ENCODE results near the gene GPHA2.

GPHA2 gene

DNA sequence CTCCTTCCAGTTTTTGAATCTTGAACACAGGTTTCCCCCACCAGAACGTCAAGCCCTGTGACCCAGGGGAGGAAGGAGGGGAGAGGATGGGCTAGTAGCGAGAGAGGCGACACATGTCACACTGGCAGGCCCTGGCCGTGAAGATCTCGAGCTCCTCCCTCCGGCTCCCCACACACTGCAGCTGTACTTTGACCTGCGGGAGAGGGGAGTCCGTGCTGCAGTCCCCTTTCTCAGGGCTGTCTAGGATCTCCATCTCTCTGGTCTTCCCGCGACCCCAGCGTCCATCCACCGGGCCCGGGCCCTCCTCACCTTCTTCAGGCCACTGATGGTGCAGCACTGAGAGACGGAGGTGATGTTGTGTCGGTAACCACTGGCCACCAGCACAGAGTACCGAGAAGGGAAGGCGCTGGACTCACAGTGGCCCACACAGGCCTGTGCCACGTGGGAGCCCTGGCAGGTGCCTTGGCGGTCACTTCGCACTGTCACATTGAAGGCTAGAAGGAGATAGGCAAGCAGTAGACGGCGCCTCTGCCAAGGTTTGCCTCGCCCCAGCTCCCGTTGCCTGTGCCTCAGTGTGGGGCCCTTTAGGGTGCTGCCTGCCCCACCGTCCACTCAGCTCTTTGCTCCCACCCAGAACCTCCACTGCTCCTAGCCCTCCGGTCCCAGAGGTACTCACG lies 873 bp downstream of the GPHA2 start:
- no peaks in the 10 kb centered on the region for H3K9me3 Mint-ChIP-seq (ENCODE audit: low read depth)
- no peak overlapping the region for H3K27ac Mint-ChIP-seq
- H3K4me1 Mint-ChIP-seq (ENCODE audit: low read depth): no peaks in the 10 kb centered on the region
- no peaks in the 10 kb centered on the region for H3K27me3 Mint-ChIP-seq
- H3K4me3 Mint-ChIP-seq: no peak overlapping the region
- H3K36me3 Mint-ChIP-seq: peaks cover 2% of the 10 kb centered on the region

DNA sequence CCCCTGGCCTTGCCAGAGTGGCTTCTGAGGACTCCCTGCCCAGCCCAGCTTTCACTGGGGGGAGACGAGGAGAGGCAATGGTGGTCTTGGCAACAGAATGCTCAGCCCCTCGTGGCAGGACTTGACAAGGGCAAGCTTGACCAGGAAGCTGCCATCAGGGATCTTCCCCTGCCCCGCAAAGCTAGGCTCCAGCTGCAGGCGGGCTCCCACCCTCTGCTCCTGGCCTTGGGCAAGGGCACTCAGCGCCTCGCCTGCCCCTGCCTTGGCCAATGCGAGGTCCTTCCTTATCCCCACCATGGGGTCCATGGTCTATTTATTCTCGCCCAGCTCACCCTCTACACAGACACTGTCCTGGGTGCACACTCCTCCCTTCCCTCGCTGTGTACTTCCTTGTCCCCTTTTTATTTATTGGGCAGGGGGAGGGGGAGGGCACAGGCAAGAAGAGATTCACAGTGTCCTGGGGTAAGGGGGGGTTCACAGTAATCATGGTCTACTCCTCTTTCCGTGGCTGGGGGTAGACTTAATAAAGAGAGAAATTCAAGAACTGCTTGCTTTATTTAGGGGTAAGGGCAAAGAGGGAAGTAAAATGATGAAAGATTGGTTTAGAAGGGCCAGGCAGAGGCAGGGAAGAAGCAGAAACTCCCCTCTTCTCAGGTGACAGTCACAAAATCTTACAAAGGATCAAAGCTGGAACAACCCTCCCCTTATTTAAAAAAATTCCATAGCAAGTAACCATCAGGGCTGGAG lies 1.6 kb downstream of the GPHA2 start:
- no peaks in the 10 kb centered on the region for H3K9me3 Mint-ChIP-seq (ENCODE audit: low read depth)
- no peak overlapping the region for H3K27ac Mint-ChIP-seq
- peaks cover 2% of the 10 kb centered on the region for H3K36me3 Mint-ChIP-seq
- no peaks in the 10 kb centered on the region for H3K27me3 Mint-ChIP-seq
- no peaks in the 10 kb centered on the region for H3K4me1 Mint-ChIP-seq (ENCODE audit: low read depth)
- H3K4me3 Mint-ChIP-seq: no peak overlapping the region

DNA sequence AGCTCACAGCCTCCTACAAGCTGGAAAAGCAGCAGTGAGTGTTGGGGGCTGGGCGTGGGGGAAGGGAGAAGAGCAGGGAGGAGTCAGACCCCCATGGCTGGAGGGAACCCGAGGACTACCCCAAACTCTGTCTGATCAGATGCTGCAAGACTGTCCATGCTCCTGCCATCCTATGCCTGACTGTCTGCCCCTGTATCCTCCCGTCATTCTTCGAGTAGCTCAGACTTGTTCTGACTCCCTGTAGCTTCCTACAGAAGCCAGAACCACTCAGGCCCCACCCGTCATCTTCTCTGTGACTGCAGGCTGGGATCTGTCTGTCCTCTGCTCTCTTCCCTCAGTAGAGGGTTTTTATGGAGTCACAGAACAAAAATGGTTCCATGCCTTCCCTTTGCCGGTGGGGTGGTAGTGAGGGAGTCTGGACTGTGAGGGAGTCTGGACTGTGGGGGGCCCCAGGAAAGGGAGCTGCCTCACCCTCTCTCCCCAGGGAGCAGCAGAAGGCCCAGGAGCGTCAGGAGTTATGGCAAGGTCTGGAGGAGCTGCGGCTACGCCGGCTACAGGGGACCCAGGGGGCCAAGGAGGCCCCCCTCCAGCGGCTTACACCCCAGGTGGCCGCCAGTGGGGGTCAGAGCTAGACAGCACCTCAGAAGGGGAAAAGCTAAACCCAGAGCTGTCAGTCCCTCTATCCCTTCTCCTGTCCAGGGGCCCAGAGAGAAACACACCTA lies 2.3 kb downstream of the GPHA2 start:
- Mint-ChIP-seq H3K36me3 (peaks cover 2% of the 10 kb centered on the region), H3K27me3 (no peaks in the 10 kb centered on the region), H3K9me3 (ENCODE audit: low read depth) (no peaks in the 10 kb centered on the region), H3K4me3 (no peak overlapping the region), H3K4me1 (ENCODE audit: low read depth) (no peaks in the 10 kb centered on the region), H3K27ac (no peak overlapping the region)

DNA sequence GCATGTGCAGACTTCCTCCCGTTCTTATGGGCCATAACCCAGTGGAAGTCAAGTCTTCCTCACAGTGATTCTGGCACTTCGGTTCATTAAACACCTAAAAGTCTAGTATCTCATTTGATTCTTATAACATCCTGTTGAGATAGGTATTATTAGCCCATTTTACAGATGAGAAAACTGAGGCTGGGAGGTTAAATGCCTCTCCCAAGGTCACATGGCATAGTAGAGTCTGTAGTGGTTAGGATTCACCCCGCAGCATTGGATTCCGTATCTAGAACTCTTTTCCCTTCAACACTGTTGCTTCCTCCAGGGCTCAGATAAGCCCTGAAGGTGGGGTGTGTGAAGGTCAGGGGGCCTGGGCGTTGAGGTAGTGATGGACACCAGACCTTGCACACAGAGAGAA lies 3.4 kb downstream of the GPHA2 start:
- H3K27me3 Mint-ChIP-seq: no peaks in the 10 kb centered on the region
- no peaks in the 10 kb centered on the region for H3K9me3 Mint-ChIP-seq (ENCODE audit: low read depth)
- H3K36me3 Mint-ChIP-seq: peaks cover 2% of the 10 kb centered on the region
- no peaks in the 10 kb centered on the region for H3K4me1 Mint-ChIP-seq (ENCODE audit: low read depth)
- no peak overlapping the region for H3K27ac Mint-ChIP-seq
- no peak overlapping the region for H3K4me3 Mint-ChIP-seq

DNA sequence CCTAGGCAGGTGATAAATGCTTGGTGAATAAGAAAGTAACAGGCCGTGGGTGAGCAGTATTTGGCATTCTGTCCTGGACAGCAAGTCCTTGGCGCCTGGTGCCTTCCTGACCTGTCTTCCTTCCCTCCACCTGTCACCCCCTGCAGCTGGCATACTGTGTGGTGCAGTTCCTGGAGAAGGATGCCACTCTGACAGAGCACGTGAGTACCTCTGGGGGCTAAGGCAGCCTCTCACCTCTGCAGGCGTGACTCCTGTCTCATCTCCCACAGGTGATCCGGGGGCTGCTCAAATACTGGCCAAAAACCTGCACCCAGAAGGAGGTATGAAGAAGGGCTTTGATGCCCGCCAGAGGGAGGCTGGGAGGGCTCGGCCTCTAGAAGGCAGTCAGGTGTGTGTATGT lies 4.4 kb downstream of the GPHA2 start:
- no peaks in the 10 kb centered on the region for H3K27me3 Mint-ChIP-seq
- no peak overlapping the region for H3K27ac Mint-ChIP-seq
- no peaks in the 10 kb centered on the region for H3K4me1 Mint-ChIP-seq (ENCODE audit: low read depth)
- peaks cover 2% of the 10 kb centered on the region for H3K36me3 Mint-ChIP-seq
- no peaks in the 10 kb centered on the region for H3K9me3 Mint-ChIP-seq (ENCODE audit: low read depth)
- no peak overlapping the region for H3K4me3 Mint-ChIP-seq

DNA sequence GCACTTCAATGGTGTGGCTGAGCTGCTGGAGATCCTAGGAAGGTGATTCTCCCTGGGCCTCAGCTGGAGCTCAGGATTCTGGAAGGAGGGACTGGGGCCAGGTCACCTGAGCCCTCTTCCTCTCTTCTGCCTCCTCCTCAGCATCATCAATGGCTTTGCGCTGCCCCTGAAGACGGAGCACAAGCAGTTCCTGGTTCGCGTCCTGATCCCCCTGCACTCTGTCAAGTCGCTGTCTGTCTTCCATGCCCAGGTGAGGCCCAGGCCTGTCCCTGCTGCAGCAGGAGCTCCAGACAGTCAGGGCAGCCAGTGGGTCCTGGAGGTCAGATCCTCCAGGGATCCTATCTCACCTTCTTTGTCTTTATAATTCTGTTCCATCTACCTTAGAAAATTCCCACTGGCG lies 5.4 kb downstream of the GPHA2 start:
- H3K27ac Mint-ChIP-seq: no peak overlapping the region
- H3K27me3 Mint-ChIP-seq: no peaks in the 10 kb centered on the region
- no peak overlapping the region for H3K4me3 Mint-ChIP-seq
- H3K4me1 Mint-ChIP-seq (ENCODE audit: low read depth): peaks cover under 1% of the 10 kb centered on the region
- peaks cover 2% of the 10 kb centered on the region for H3K36me3 Mint-ChIP-seq
- H3K9me3 Mint-ChIP-seq (ENCODE audit: low read depth): no peaks in the 10 kb centered on the region

DNA sequence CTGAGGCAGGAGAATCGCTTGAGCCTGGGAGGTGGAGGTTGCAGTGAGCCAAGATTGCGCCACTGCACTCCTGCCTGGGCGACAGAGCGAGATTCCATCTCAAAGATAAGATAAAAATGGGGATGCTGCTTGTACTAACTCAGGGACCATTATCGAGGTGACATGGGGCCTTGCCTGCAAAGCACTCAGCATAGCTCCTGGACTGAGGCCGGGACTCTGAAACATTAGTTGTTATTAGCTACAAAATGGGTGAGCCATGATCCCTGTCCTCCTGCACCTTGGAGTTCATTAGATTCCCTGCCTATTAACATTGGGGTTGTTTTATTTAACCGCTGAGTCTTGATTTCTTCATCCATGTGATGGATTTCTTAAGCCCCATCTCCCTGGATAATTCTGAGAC lies 6.1 kb downstream of the GPHA2 start:
- Mint-ChIP-seq H3K36me3 (peaks cover 2% of the 10 kb centered on the region), H3K27ac (no peak overlapping the region), H3K9me3 (ENCODE audit: low read depth) (no peaks in the 10 kb centered on the region), H3K4me1 (ENCODE audit: low read depth) (peaks cover 5% of the 10 kb centered on the region), H3K27me3 (no peaks in the 10 kb centered on the region), H3K4me3 (no peak overlapping the region)

DNA sequence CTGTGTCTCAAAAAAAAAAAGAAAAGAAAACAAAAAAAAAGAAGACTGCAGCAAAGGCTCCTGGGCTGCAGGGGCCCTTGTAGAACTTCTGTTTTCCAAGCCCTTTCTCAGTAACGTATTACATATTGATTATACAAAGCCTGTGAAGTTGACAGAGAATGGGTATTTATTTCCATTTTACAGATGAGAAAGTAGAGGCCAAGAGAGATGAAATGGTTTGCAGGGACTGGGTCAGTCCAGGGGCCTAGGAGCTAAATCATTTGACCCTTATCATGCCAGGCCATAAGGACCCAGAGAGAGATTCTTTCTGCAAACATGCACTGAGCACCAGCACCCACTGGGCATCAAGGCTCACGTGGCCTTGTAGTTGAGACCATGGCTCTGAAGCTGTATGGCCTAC lies 6.7 kb downstream of the GPHA2 start:
- H3K4me3 Mint-ChIP-seq: no peak overlapping the region
- H3K4me1 Mint-ChIP-seq (ENCODE audit: low read depth): peaks cover 9% of the 10 kb centered on the region
- H3K36me3 Mint-ChIP-seq: peaks cover 2% of the 10 kb centered on the region
- H3K9me3 Mint-ChIP-seq (ENCODE audit: low read depth): no peaks in the 10 kb centered on the region
- H3K27ac Mint-ChIP-seq: no peak overlapping the region
- no peaks in the 10 kb centered on the region for H3K27me3 Mint-ChIP-seq

DNA sequence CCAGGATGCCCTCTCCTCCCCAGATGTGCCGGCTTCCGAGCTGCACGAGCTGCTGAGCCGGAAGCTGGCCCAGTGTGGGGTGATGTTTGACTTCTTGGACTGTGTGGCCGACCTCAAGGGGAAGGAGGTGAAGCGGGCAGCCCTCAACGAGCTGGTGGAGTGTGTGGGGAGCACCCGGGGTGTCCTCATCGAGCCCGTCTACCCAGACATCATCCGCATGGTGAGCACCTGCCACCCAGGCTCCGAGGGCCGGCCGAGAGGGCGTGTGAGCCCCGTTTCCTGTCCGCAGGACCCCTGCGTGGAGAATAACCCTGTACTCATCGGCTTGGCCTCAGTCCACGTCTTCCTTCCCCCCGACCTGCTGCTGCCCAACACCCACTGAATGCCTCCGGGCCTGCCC lies 9.0 kb downstream of the GPHA2 start:
- H3K27me3 Mint-ChIP-seq: no peaks in the 10 kb centered on the region
- no peaks in the 10 kb centered on the region for H3K9me3 Mint-ChIP-seq (ENCODE audit: low read depth)
- H3K36me3 Mint-ChIP-seq: peaks cover 2% of the 10 kb centered on the region
- H3K4me1 Mint-ChIP-seq (ENCODE audit: low read depth): peaks cover 13% of the 10 kb centered on the region
- no peak overlapping the region for H3K27ac Mint-ChIP-seq
- no peak overlapping the region for H3K4me3 Mint-ChIP-seq

DNA sequence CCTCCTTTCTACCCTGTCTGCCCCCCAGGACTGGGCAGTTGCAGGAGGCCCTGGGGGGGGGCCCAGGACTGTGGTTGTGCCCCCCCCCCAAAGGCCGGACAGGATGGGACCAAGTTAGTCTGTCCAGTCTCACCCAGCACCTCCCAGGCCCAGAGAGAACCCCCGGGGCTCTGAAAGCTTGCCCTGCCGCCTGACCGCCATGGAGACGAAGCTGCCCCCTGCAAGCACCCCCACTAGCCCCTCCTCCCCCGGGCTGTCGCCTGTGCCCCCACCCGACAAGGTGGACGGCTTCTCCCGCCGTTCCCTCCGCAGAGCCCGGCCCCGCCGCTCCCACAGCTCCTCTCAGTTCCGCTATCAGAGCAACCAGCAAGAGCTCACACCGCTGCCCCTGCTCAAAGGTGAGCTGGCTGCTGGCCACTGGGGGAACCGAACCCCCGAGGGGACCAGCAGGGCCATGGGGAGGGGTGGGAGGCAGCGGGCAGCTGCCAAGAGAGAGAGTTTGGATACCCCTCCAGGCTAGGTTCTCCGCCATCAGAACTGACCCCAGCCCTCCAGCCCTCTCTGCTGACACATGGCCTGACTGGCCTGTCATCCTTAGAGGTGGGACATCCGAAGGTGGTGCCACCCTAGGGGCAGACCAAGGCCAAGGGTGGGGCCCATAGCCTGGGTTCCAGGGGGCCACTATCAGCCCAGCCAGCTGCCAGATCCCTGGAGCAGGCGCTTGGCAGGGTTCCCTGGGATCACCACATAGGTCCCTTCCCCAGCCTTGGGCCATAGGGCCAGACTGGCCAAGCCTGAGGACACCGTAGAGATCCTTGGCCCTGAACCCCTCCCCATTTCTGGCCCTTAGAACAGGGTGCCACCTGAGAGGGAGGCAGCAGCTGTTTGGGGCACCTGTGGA lies 9.9 kb downstream of the GPHA2 start:
- H3K27ac Mint-ChIP-seq: no peak overlapping the region

DNA sequence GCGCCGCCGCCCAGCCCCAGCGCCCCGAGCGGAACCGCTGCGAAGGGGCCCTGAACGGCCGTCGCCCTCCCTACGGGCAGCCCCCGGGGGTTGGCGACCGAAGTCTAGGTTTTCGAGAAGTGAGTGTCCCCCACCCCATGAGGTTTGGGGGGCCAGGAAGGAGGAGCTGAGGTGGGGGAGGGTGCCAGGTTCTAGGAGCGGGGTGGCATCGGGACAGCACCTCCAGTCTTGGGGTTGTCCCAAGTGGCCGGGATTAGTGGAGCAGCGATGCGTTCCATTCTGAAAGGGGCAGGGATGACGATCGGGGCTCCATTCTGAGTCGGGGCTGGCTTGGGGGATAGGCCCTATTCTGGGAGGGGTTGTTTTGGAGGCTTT lies 10.8 kb downstream of the GPHA2 start:
- no peaks in the 10 kb centered on the region for H3K36me3 Mint-ChIP-seq
- H3K27ac Mint-ChIP-seq: no peak overlapping the region
- no peaks in the 10 kb centered on the region for H3K9me3 Mint-ChIP-seq (ENCODE audit: low read depth)
- peaks cover 13% of the 10 kb centered on the region for H3K4me1 Mint-ChIP-seq (ENCODE audit: low read depth)
- no peaks in the 10 kb centered on the region for H3K27me3 Mint-ChIP-seq
- peak overlapping the region; percentile 85 for H3K4me3 Mint-ChIP-seq

More for the DNA sequence above, 9.9 kb downstream of the GPHA2 start:
- no peaks in the 10 kb centered on the region for H3K27me3 Mint-ChIP-seq
- peaks cover 13% of the 10 kb centered on the region for H3K4me1 Mint-ChIP-seq (ENCODE audit: low read depth)
- no peaks in the 10 kb centered on the region for H3K9me3 Mint-ChIP-seq (ENCODE audit: low read depth)
- peak overlapping the region; percentile 85 for H3K4me3 Mint-ChIP-seq
- peaks cover 2% of the 10 kb centered on the region for H3K36me3 Mint-ChIP-seq

DNA sequence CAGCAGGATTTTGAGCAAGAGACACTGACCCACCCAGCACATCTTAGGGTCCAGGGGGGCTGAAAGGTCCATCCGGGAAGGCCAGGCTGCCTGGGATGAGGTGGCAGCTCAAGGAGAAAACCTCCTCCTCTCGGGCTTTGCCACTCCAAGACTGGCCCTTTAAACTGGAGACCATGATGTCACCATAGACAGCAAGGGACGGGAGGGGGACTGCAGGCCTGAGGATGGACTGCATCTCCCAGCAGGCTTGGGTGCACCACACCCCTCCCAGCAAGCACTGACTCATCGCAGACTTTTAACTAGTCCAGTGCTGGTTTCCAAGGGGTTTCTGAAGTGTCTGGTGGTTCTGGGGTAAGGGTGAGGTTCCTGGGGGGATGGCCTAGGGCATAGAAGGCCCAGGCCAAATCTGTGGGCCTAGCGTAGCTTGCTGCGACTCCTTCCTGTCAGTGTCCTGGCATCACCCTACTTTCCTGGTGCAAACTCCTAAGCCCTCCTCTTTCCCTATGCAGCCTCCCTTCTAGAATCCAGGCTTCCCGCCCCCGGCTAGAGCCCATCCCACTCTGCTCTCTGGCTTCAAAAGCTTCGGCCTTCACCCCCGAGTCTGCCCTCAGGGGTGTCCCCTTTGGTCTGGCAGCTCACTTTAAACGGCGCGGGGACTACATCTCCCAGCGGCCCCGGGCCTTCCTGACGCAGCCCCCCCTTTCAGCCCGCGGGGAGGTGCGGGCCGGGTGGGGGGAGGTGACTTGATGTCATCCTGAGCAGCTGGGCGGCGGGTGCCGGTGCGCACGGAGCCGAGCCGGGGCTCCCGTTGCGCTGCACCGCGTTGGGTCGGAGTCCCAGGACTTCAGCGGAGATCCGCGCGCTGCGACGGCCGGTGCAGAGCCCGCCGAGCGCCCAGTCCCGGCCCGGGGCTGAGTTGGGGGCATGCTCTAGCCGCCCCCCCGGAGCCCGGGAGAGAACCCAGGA lies 11.5 kb downstream of the GPHA2 start, which contains the start of gene PPP2R5B:
Gene PPP2R5B (plus strand): TSS at position 746 of the 966 bp plus-strand sequence. CDS start 1,046 bp downstream, outside the sequence.
- Mint-ChIP-seq H3K27ac (peak within 1 kb of the TSS; percentile 99), H3K4me3 (peak within 1 kb of the TSS; percentile 94), H3K27me3 (no peaks in the 10 kb centered on the region)

DNA sequence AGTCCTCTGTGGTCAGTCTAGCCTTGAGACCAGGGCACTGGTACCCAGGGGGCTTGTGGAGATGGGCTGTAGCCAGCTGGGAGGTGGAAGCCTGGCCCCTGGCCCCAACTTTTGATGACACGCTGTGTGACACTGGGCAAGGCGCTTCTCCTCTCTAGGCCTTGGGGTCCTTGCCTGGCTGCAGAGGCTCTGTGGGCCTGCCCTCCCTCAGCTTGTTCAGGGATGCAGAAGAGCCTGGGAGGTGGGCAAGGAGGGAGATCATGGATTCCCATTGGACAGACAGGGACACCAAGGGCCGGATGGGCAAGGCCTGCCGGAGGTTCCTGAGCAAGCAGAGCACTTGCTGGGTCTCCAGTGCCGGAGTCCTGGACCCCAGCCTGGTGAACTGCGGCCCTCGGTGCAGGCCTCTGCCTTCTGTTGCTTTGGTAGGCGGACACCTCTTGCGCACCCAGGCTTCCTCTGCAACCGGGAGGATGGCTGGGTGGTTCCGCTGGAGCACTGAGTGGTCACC lies 12.5 kb downstream of the GPHA2 start:
- Mint-ChIP-seq H3K36me3 (no peaks in the 10 kb centered on the region), H3K4me3 (no peak overlapping the region), H3K9me3 (ENCODE audit: low read depth) (no peaks in the 10 kb centered on the region), H3K27me3 (no peaks in the 10 kb centered on the region), H3K4me1 (ENCODE audit: low read depth) (peaks cover 14% of the 10 kb centered on the region), H3K27ac (no peak overlapping the region)

More for the DNA sequence above, 11.5 kb downstream of the GPHA2 start, which contains the start of gene PPP2R5B:
- no peaks in the 10 kb centered on the region for H3K9me3 Mint-ChIP-seq (ENCODE audit: low read depth)
- H3K36me3 Mint-ChIP-seq: no peaks in the 10 kb centered on the region
- peaks cover 13% of the 10 kb centered on the region for H3K4me1 Mint-ChIP-seq (ENCODE audit: low read depth)

All from activated naive CD8-positive, alpha-beta T cell (primary cell).